ENCODE data around the gene CCR5.
"Not testable (repeated sequence)": the region's sequence is repeated elsewhere in the genome, so short reads cannot be mapped to it uniquely, and the experiment has no call there.

Gene CCR5

DNA sequence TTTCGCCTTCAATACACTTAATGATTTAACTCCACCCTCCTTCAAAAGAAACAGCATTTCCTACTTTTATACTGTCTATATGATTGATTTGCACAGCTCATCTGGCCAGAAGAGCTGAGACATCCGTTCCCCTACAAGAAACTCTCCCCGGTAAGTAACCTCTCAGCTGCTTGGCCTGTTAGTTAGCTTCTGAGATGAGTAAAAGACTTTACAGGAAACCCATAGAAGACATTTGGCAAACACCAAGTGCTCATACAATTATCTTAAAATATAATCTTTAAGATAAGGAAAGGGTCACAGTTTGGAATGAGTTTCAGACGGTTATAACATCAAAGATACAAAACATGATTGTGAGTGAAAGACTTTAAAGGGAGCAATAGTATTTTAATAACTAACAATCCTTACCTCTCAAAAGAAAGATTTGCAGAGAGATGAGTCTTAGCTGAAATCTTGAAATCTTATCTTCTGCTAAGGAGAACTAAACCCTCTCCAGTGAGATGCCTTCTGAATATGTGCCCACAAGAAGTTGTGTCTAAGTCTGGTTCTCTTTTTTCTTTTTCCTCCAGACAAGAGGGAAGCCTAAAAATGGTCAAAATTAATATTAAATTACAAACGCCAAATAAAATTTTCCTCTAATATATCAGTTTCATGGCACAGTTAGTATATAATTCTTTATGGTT is at the start of gene CCR5:
TSS of gene CCR5 (plus strand) at position 108 of the 680 bp plus-strand sequence. CDS start 1,957 bp downstream, outside the sequence.
- no peak for DNase-seq (ENCODE audit: low spot score)

DNA sequence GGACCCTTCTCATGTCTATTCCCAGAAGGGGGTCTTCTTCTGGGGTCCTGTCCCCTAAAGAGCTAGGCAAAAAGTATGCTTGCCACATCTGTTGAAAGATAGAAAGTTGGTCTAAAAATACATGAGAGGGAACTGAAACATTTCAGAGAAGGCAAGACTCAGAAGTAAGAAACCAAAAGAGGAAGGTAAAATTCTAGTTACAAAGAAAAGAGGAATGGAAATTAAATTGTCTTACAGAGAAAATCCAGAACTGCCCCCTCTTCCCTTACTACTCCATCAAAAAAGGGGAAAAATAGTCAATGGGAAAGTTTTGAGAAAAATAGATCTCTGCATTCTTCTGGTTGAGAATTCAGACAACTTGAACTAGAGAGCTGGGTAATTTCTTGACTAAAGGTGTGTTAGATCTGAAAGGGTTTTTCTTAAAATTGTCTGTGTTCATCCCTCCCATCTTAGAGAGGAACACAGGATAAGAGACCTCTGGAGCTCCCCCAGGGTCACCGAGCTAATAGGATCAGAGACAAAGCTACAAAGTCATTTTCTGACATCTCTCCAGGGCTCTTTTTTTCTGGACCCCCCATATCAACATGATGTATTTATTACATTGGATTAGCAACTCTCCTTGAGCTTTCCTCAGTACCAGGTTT is 49.2 kb upstream of the CCR5 start:
- DNase-seq (ENCODE audit: low spot score): peak; percentile 42
- TF ChIP-seq, protein P1, sequence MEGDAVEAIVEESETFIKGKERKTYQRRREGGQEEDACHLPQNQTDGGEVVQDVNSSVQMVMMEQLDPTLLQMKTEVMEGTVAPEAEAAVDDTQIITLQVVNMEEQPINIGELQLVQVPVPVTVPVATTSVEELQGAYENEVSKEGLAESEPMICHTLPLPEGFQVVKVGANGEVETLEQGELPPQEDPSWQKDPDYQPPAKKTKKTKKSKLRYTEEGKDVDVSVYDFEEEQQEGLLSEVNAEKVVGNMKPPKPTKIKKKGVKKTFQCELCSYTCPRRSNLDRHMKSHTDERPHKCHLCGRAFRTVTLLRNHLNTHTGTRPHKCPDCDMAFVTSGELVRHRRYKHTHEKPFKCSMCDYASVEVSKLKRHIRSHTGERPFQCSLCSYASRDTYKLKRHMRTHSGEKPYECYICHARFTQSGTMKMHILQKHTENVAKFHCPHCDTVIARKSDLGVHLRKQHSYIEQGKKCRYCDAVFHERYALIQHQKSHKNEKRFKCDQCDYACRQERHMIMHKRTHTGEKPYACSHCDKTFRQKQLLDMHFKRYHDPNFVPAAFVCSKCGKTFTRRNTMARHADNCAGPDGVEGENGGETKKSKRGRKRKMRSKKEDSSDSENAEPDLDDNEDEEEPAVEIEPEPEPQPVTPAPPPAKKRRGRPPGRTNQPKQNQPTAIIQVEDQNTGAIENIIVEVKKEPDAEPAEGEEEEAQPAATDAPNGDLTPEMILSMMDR (IDR thresholded peaks at IDR 0.05; ENCODE audit: borderline replicate concordance, control extremely low read depth, extremely low read depth, insufficient read depth, missing control alignments): no peak
- in situ Hi-C loops (cut with MboI; ENCODE audit: low sequenced_read_pairs, unreplicated experiment): no loop called here

More for the DNA sequence above, at the start of gene CCR5:
- TF ChIP-seq, protein P1 (IDR thresholded peaks at IDR 0.05; ENCODE audit: borderline replicate concordance, control extremely low read depth, extremely low read depth, insufficient read depth, missing control alignments): no peak
- in situ Hi-C loops (cut with MboI; ENCODE audit: low sequenced_read_pairs, unreplicated experiment): loop anchor here (5.0 to 10.0 kb wide), 3 partner anchors 154 to 426 kb away; partner anchors contain the start of gene CXCR6

DNA sequence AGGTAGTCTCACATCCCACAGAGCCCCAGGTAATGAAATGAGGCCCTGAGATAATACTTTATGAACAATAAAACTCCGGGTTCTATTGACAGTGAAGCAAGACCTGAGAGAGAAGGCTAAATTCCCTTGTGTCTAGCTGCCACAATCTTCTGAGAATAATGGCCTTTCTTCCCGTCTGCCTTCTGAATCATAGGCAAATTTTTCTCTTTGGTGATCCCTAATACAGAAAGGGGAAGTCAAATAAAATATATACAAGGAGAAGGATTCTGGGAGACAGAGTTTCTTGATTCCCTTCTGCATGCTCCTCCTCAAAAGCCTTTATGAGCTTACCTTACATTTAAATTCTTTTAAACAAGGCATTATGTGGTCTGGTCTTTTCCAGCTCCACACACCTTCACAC is 46.7 kb upstream of the CCR5 start:
- in situ Hi-C loops (cut with MboI; ENCODE audit: low sequenced_read_pairs, unreplicated experiment): no loop called here
- TF ChIP-seq, protein P1 (IDR thresholded peaks at IDR 0.05; ENCODE audit: borderline replicate concordance, control extremely low read depth, extremely low read depth, insufficient read depth, missing control alignments): no peak
- DNase-seq (ENCODE audit: low spot score): no peak

DNA sequence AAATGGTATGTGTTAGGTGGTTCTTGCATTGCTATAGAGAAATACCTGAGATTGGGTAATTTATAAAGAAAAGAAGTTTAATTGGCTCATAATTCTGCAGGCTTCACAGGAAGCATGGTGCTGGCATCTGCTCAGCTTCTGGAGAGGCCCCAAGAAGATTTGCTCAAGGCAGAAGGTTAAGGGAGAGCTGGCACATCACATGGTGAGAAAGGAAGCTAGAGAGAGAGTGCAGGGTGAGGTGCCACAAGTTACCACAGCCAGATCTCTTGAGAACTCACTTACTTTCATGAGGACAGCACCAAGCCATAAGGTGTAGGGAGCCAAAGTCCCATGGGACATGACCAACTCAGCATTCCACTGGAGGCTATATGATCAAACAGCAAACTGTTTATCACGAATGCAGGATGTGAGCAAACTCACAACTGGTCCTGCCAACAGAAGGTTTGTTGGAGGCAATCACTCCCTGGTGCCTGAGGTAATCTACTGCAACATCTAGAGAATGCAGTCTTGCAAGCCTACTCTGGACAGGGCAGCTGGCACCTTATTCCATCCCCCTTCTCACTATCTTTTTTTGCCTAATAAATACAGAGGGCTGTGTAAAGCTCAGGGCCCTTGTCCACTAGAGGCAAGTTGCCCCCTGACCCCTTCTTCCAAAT is 45.0 kb upstream of the CCR5 start:
- in situ Hi-C loops (cut with MboI; ENCODE audit: low sequenced_read_pairs, unreplicated experiment): no loop called here

DNA sequence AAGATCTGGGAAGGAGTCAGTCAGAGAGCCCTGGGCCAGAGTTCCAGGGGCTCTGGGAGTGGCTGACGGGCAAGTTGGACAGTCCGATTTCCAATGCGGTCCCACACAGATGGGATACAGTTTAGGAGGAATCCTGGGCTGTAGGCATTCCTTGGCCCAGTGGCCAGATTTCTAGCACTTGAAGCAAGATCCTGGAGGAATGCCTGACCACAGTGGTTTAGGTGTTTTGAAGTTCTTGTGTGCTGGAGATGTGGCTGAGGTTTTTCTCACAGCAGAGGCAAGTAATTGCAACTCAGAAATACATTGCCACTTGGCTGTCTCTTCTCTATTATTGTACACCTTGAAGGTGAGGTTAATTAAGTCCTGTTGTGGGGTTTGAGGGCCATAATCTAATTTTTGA is 40.1 kb upstream of the CCR5 start:
- in situ Hi-C loops (cut with MboI; ENCODE audit: low sequenced_read_pairs, unreplicated experiment); DNase-seq (ENCODE audit: low spot score): not testable (repeated sequence)

More for the DNA sequence above, 45.0 kb upstream of the CCR5 start:
- DNase-seq (ENCODE audit: low spot score): no peak
- TF ChIP-seq, protein P1 (IDR thresholded peaks at IDR 0.05; ENCODE audit: borderline replicate concordance, control extremely low read depth, extremely low read depth, insufficient read depth, missing control alignments): no peak

DNA sequence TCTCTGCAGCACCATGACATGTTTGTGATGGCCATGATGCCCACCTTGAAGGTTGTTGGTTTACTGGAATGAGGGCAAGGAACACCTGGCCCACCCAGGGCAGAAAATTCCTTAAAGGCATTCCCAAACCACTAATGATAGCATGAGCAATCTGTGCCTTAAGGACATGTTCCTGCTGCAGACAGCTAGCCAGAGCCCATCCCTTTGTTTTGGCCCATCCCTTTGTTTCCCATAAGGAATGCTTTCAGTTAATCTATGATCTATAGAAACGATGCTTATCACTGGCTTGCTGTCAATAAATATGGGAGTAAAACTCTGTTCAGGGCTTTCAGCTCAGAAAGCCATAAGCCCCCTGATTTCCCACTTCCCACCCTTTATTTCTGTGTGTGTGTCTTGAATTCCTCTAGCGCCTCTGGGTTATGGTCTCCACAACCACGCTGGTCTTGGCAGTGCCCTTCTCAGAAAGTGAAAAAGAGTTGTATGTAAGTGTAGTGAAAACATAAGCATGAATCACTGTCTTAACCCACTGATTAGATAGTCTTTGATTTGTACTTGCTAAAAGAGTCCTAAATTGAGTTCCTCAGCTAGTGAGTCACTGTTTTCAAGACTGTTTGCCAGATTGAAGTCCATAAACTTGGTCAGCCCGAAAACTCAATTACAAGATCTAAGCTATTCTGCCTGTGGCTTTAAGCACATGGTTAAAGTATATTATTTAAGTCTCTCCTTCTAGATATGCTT is 35.8 kb upstream of the CCR5 start:
- in situ Hi-C loops (cut with MboI; ENCODE audit: low sequenced_read_pairs, unreplicated experiment): no loop called here
- no peak for DNase-seq (ENCODE audit: low spot score)
- TF ChIP-seq, protein P1 (IDR thresholded peaks at IDR 0.05; ENCODE audit: borderline replicate concordance, control extremely low read depth, extremely low read depth, insufficient read depth, missing control alignments): no peak
